22Rv1 (cell line): ENCODE data around the gene MSANTD2.

ENCODE experiments used
- H3K27ac ChIP-seq: fragments of 450-650 bp; 2 replicates; pipeline ENCODE4 v1.5.1; 2017
- ZFX ChIP-seq: fragments of 450-650 bp; IDR thresholded peaks from 2 replicates; pipeline ENCODE4 v1.6.1; 2017; ENCODE audit warnings: antibody characterized with exemption, borderline replicate concordance
- TF ChIP-seq, protein P1 (sequence below): fragments of 450-650 bp; IDR thresholded peaks from 2 replicates; pipeline ENCODE4 v1.5.1; 2017; ENCODE audit warnings: mild to moderate bottlenecking

MSANTD2 gene

DNA sequence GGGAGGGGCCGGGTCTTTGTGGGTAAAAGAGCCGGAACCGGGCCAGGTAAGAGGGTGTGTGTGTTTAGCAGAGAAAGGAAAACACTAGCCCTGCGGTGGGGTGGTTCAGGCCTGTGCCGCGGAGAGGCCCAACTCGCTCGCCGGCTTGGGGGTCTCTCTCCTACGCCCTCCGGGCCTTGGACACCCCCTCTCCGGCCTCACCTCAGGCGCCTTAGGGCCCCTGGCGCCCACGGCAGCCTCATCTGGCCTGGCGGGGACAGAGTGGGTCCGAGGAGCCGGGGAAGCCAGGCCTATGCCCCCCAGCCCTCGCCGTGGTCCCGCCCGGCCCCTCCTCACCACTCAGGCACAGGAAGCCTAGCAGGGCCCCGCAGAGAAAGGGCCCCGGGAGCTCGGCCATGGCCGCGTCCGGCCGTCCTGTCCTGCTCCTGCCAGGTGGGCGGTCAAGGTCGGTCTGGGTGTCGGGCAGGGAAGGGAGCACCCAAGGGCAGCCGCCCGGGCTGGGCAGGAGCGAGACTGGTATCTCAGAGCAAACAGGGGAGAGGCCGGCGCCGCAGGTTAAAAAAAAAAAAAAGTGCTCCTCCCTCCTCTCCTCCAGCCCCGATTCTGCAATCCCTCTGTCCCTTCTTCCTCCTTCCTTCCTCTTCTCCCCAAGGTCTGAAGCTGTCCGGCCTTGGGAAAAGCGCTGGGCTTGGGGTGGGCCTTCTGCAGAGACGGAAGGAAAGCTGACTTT lies 48.3 kb downstream of the MSANTD2 start, which contains the start of gene VSIG2:
TSS of gene VSIG2 (minus strand) at position 515 of the 730 bp plus-strand sequence. CDS start at position 397, 118 bp downstream.
- H3K27ac ChIP-seq = no peak within 1 kb of the TSS
- TF ChIP-seq, protein P1, sequence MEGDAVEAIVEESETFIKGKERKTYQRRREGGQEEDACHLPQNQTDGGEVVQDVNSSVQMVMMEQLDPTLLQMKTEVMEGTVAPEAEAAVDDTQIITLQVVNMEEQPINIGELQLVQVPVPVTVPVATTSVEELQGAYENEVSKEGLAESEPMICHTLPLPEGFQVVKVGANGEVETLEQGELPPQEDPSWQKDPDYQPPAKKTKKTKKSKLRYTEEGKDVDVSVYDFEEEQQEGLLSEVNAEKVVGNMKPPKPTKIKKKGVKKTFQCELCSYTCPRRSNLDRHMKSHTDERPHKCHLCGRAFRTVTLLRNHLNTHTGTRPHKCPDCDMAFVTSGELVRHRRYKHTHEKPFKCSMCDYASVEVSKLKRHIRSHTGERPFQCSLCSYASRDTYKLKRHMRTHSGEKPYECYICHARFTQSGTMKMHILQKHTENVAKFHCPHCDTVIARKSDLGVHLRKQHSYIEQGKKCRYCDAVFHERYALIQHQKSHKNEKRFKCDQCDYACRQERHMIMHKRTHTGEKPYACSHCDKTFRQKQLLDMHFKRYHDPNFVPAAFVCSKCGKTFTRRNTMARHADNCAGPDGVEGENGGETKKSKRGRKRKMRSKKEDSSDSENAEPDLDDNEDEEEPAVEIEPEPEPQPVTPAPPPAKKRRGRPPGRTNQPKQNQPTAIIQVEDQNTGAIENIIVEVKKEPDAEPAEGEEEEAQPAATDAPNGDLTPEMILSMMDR = no peak
- TF ChIP-seq ZFX = no peak

DNA sequence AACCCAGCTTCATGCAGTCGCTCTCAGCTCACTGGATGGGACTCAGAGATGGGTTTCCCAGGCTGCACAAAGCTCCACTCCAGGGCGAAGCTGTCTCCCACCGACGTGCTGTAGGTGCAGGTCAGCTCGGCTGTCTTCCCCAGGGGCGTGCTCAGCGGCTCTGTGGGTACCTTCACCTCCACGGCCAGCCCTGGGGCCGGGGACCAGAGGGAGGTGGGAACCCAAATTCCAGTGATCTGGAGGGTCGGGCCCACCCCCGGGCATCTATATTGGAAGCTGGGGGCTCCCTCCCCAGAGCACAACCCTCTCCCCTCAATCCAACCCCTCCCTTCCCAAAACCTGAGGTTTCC lies 48.8 kb downstream of the MSANTD2 start:
- no peak overlapping the region for H3K27ac ChIP-seq

DNA sequence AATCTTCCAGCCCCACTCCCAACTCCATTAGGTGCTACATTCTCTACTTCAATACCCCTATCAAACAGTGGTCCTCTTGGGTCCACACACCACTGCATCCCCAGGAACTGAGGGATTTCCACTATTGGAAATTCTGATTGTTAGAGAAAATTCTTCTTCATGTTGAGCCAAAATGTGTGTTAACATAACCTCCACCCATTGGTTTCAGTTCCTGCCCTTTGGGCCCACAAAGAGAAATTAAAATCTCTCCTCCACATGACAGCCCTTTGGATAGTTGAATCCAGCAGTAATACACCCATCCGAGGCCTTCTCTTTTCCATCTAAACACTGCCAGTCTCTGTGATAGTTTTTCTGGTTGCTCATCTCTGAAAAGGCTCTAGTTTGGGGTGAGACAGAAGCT lies 50.3 kb downstream of the MSANTD2 start:
- H3K27ac ChIP-seq = no peak overlapping the region
- TF ChIP-seq, protein P1 = no peak
- no peak for TF ChIP-seq ZFX

More for the DNA sequence above, 48.8 kb downstream of the MSANTD2 start:
- TF ChIP-seq, protein P1 = no peak
- TF ChIP-seq ZFX = no peak

DNA sequence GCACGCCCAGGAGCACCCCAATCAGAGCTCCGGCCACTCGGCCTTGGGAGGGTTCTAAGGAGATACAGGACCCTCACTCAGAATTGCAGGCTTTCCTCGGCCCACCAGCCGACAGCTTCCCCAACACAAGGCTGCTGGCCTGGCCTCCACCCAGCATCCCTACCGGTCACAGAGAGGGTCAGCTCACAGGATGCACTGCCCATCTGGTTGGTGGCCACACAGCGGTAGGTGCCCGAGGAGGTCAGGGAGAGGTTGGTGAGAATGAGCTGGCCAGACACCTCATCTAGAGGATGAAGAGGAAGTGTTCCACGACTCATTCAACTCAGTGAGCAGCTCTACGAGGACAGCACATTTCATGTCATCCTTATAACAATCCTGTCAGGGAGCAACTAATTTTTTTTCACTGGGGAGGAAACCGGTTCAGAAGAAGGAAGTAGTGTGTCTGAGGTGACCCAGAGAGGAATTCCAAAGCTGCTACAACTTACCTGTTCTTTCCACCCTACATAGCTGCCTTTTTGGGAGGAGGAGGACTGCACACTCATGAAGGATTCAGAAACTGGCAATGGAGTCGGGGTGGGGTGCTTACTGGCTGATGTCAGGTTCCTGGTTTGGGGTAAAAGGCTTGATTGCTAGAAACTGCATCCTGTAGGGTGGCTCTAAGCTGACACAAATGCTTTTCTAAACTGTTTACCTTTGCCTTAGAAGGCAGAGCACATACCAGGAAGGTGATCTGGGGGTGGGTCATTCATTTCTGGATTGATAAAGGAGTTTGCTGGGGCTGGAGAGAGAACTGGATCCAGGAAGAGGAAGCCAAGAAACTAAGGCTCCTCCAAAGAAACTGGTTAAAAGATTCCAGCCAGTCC lies 51.5 kb downstream of the MSANTD2 start:
- TF ChIP-seq, protein P1 = no peak
- TF ChIP-seq ZFX = no peak
- no peak overlapping the region for H3K27ac ChIP-seq

DNA sequence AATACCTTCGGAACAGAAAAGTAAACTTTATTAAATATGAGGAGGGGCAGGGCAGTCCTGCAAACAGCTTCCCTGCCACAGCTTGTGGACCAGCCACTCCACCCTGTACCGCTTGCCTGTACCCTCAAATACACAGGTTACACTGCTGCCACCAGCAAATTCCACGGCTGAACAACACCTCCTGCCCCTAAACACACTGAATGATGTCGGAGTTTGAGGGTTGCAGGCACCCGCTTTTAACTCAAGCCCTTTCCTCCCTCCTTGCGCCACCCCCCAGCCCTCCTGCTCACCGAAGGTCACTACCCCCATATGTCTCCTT lies 52.1 kb downstream of the MSANTD2 start:
- no peak overlapping the region for H3K27ac ChIP-seq
- no peak for TF ChIP-seq ZFX
- TF ChIP-seq, protein P1 = no peak

DNA sequence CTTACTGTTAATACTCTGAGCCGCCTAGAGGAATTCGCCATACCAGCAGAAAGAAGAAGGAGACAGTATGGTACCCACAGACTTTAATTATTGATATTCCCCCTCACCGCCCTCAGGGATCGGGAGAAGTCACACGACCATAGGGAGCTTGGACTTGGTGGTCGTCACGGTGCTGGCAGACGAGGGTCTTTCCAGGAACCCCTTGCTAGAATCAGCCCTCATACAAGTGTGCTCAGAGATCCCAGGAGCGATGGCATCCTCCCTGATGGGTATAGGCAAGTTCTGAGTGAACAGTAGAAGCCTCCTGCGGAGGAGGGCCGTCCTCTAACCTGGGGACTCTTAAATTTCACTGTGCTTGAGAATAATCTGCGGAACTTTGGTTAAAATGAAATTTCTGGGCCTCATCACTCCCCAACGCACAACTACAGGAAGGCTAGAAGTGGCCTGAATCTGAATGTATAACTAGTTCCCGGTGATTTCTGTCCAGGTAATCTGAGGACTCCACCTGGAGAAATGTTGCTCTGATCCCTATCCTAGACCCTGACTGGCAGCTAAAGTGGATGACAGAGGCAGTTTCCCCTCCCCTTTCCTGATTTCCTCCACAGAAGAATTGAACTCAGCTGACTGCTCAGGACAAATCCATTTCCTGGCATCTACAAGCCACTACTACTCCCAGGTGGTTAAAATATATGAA lies 52.7 kb downstream of the MSANTD2 start:
- H3K27ac ChIP-seq = peak overlapping the region; percentile 73
- TF ChIP-seq, protein P1 = no peak
- no peak for TF ChIP-seq ZFX
